ENCODE data around the gene GNG14.
A peak's percentile ranks its signal among the peaks of the same experiment; 100 is the strongest.

GRCh38 chr19:12681074-12681987 is 6.5 kb upstream of the GNG14 start, which contains the start of gene DHPS:
- no peak for TF ChIP-seq ZNF513 (CRISPR knock-in tag; conservative IDR thresholded peaks at IDR 0.05)
- peak; percentile 23 for TF ChIP-seq CTCF (CRISPR knock-in tag; IDR thresholded peaks at IDR 0.05)
- TF ChIP-seq, protein P1, sequence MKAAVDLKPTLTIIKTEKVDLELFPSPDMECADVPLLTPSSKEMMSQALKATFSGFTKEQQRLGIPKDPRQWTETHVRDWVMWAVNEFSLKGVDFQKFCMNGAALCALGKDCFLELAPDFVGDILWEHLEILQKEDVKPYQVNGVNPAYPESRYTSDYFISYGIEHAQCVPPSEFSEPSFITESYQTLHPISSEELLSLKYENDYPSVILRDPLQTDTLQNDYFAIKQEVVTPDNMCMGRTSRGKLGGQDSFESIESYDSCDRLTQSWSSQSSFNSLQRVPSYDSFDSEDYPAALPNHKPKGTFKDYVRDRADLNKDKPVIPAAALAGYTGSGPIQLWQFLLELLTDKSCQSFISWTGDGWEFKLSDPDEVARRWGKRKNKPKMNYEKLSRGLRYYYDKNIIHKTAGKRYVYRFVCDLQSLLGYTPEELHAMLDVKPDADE (CRISPR knock-in tag; IDR thresholded peaks at IDR 0.05): no peak
- TF ChIP-seq E2F5 (CRISPR knock-in tag; conservative IDR thresholded peaks at IDR 0.05): peak; percentile 44; the same call in 1 of the 2 replicates
- no peak for TF ChIP-seq ZNF207 (IDR thresholded peaks at IDR 0.05; ENCODE audit: borderline replicate concordance)
